Gastroesophageal sphincter (tissue), 3 donors: ENCODE results near the gene HNRNPM.

Experiments used
- CTCF ChIP-seq, 4 experiments: fragments of 200-600 bp in 2 of 4; fragments of 450-650 bp in 2 of 4; sonication (generic) in 1 of 4; IDR thresholded peaks; one replicate each; pipeline ENCODE4 v1.5.1; 2017 to 2019; ENCODE audit warnings: antibody characterized with exemption in 4 of 4, mild to moderate bottlenecking in 2 of 4, moderate library complexity in 2 of 4
- EP300 ChIP-seq: sonication (generic); formaldehyde crosslinking; IDR thresholded peaks from one replicate; pipeline ENCODE4 v1.6.1; 2017; ENCODE audit warnings: antibody characterized with exemption, mild to moderate bottlenecking
- POLR2A ChIP-seq, 2 donors: fragments of 450-650 bp; IDR thresholded peaks; one replicate each; pipeline ENCODE4 v1.6.1; 2017; ENCODE audit warnings: antibody characterized with exemption in 2 of 2, mild to moderate bottlenecking in 2 of 2, moderate library complexity in 1 of 2

- TF ChIP-seq POLR2A (IDR thresholded peaks at IDR 0.05) (no peak), CTCF (IDR thresholded peaks at IDR 0.05) (no peak), EP300 (no peak)
Observed at GRCh38 chr19:8531470-8531869, 86.7 kb downstream of the HNRNPM start.
